Measurements from ENCODE around the gene PFDN6. TPM values are rescaled to one million over a fixed set of nuclear protein-coding genes. Genes with fewer than 3 reads are reported as not detected.

PFDN6 gene
- total RNA-seq, 1 experiment from 2014 or later, result 85.8 TPM

DNA sequence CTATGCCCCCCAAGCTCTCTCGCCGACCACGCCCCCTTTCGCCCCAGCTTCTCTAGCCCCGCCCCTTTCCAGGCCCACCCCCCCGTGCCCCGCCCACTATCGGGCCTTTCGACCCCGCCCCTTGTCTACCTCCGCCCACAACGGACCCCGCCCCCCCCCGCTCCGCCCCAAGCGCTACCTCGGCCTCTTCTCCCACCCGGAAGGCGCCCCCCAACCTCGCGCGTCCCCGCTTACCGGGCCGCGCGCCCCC is 27.9 kb downstream of the PFDN6 start:
- Histone ChIP-seq H3K23me2 (ENCODE audit: insufficient read length, low read depth, low read length, poor library complexity, severe bottlenecking) (peaks cover 35% of the 10 kb centered on the region), H3K18ac (ENCODE audit: insufficient read length, low read depth, low read length) (no peak overlapping the region), H4K5ac (ENCODE audit: insufficient read length, low read depth, low read length) (no peak overlapping the region), H3K23ac (ENCODE audit: insufficient read length, low read depth, low read length) (no peak overlapping the region), H3K79me2 (ENCODE audit: insufficient read depth, low read length) (peaks cover 8% of the 10 kb centered on the region; the same call in 1 of the 2 replicates), H3K4ac (ENCODE audit: low read depth, low read length) (no peak overlapping the region), H4K91ac (ENCODE audit: insufficient read length, low read depth, low read length) (no peak overlapping the region), H2BK15ac (ENCODE audit: low read depth, low read length) (no peak overlapping the region), H4K20me1 (ENCODE audit: control insufficient read depth, insufficient read depth, insufficient read length) (no peaks in the 10 kb centered on the region), H3K9ac (ENCODE audit: extremely low read depth, insufficient read length, low read length) (no peak overlapping the region), H3K14ac (ENCODE audit: insufficient read depth, low read length) (no peak overlapping the region), H4K8ac (replicated peaks; ENCODE audit: insufficient read length, low read depth, low read length) (no peak overlapping the region), H2BK120ac (ENCODE audit: low read depth, low read length, poor library complexity, severe bottlenecking) (no peak overlapping the region), H2BK5ac (ENCODE audit: insufficient read length, low read length) (no peak overlapping the region), H3T11ph (ENCODE audit: low read length) (no peak overlapping the region), H3K4me1 (ENCODE audit: insufficient read depth, low read length) (peaks cover 5% of the 10 kb centered on the region; the same call in 1 of the 2 replicates), H3K9me3 (ENCODE audit: control insufficient read depth, low read depth, low read length) (no peaks in the 10 kb centered on the region), H3K27ac (ENCODE audit: insufficient read length, low read depth, low read length) (no peak overlapping the region), H2BK20ac (ENCODE audit: low read depth, low read length, poor library complexity, severe bottlenecking) (no peak overlapping the region), H2AK5ac (ENCODE audit: insufficient read length, low read length) (no peak overlapping the region), H3K4me2 (ENCODE audit: insufficient read depth, insufficient read length, low read length) (peak overlapping the region; percentile 61), H3K79me1 (ENCODE audit: insufficient read depth, low read depth, low read length, poor library complexity, severe bottlenecking) (peaks cover 7% of the 10 kb centered on the region), H2AFZ (ENCODE audit: low read length) (no peak overlapping the region), H3K27me3 (ENCODE audit: insufficient read depth, low read length) (no peaks in the 10 kb centered on the region), H2BK12ac (ENCODE audit: insufficient read length, low read depth, low read length) (no peak overlapping the region), H3K56ac (ENCODE audit: insufficient read length, low read depth, low read length) (no peak overlapping the region)
- peak overlapping the region; percentile 94 to 98 for H3K4me3 Mint-ChIP-seq
- no peak for DNase-seq
- no peaks in the 10 kb centered on the region; the same call in 1 of the 2 replicates for H3K27me3 Mint-ChIP-seq (ENCODE audit: low read depth)
- peaks cover 59 to 64% of the 10 kb centered on the region in 2 experiments for H3K4me1 Mint-ChIP-seq
- TF ChIP-seq, protein P1, sequence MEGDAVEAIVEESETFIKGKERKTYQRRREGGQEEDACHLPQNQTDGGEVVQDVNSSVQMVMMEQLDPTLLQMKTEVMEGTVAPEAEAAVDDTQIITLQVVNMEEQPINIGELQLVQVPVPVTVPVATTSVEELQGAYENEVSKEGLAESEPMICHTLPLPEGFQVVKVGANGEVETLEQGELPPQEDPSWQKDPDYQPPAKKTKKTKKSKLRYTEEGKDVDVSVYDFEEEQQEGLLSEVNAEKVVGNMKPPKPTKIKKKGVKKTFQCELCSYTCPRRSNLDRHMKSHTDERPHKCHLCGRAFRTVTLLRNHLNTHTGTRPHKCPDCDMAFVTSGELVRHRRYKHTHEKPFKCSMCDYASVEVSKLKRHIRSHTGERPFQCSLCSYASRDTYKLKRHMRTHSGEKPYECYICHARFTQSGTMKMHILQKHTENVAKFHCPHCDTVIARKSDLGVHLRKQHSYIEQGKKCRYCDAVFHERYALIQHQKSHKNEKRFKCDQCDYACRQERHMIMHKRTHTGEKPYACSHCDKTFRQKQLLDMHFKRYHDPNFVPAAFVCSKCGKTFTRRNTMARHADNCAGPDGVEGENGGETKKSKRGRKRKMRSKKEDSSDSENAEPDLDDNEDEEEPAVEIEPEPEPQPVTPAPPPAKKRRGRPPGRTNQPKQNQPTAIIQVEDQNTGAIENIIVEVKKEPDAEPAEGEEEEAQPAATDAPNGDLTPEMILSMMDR (conservative IDR thresholded peaks at IDR 0.05), result no peak
- H3K36me3 Mint-ChIP-seq (ENCODE audit: insufficient read depth in 1 of 3, low read depth in 3 of 3), result peaks cover 26 to 47% (median 42%) of the 10 kb centered on the region in 3 experiments
- no CpG with 5 or more reads among the region's 27 CpGs for WGBS (ENCODE audit: extremely low coverage, insufficient read length, low lambda C conversion rate)
- peaks cover 0 to 2% of the 10 kb centered on the region in 2 experiments; a peak in 1 of 5 replicates for H3K9me3 Mint-ChIP-seq
- peak overlapping the region in 1 of 3 experiments; percentile 76; a peak in 1 of 7 replicates for H3K27ac Mint-ChIP-seq

Data from H9 (cell line).